H1 (cell line): ENCODE measurements around the gene CNKSR2. TPM values are rescaled to one million over a fixed set of nuclear protein-coding genes. Genes with fewer than 3 reads are reported as not detected.

Experiments
- CTCF ChIA-PET: fragments of 300-600 bp; sonication (Branson Sonifier 250); formaldehyde crosslinking; loops from one replicate; lab custom pipeline; 2021; ENCODE audit not compliant: partially characterized antibody; lab: Charles Lee
- POLR2A ChIA-PET: fragments of 300-600 bp; sonication (Branson Sonifier 250); formaldehyde crosslinking; loops from one replicate; lab custom pipeline; 2021; ENCODE audit warnings: inconsistent platforms; ENCODE audit not compliant: partially characterized antibody; lab: Charles Lee
- DNase-seq, 2 experiments: peaks; one replicate each; pipeline versions ENCODE4 v3.0.0 to v3.0.0-alpha.2; 2010 to 2022; ENCODE audit warnings: low spot score in 2 of 2, low read depth in 1 of 2, mixed read lengths in 1 of 2
- FAIRE-seq: peaks from 2 replicates; lab custom pipeline; 2011; peaks lifted over from hg19 to GRCh38; lab: Jason Lieb, UNC
- H2AFZ ChIP-seq: 2 replicates; pipeline ENCODE4 v1.8.1; 2012; ENCODE audit warnings: low read length, inconsistent platforms
- H2AK5ac ChIP-seq: 2 replicates; pipeline ENCODE4 v1.6.1; 2013; ENCODE audit warnings: low read depth, low read length
- H2BK120ac ChIP-seq: replicated peaks from 2 replicates; pipeline ENCODE3; 2013; ENCODE audit warnings: low read depth, low read length, inconsistent platforms
- H2BK12ac ChIP-seq: 2 replicates; pipeline ENCODE4 v1.6.1; 2013; ENCODE audit warnings: low read depth, low read length
- H2BK15ac ChIP-seq: 2 replicates; pipeline ENCODE4 v1.6.1; 2013; ENCODE audit warnings: low read length
- H2BK20ac ChIP-seq: 2 replicates; pipeline ENCODE4 v1.6.1; 2013; ENCODE audit warnings: low read length
- H2BK5ac ChIP-seq: 2 replicates; pipeline ENCODE4 v1.6.1; 2013; ENCODE audit warnings: low read depth, low read length
- H3K14ac ChIP-seq: 2 replicates; pipeline ENCODE4 v1.6.1; 2013; ENCODE audit warnings: inconsistent platforms; ENCODE audit not compliant: insufficient read length
- H3K18ac ChIP-seq: 2 replicates; pipeline ENCODE4 v1.6.1; 2013; ENCODE audit warnings: low read length; ENCODE audit errors: extremely low read depth
- H3K23ac ChIP-seq: 2 replicates; pipeline ENCODE4 v1.6.1; 2013; ENCODE audit warnings: inconsistent platforms; ENCODE audit not compliant: insufficient read length
- H3K23me2 ChIP-seq: 2 replicates; pipeline ENCODE4 v1.6.1; 2013; ENCODE audit warnings: low read depth, low read length
- H3K27ac ChIP-seq: 2 replicates; pipeline ENCODE4 v1.6.1; 2011; ENCODE audit warnings: low read depth, low read length, inconsistent platforms
- H3K27me3 ChIP-seq, 4 experiments: replicated peaks in 1 of 4; 1 replicate in 1 of 4; 2 replicates in 3 of 4; pipeline versions ENCODE4 v1.6.1 to v1.8.1; 2011 to 2013; ENCODE audit warnings: low read length in 3 of 4, mild to moderate bottlenecking in 3 of 4, inconsistent platforms in 2 of 4, mixed read lengths in 2 of 4, moderate library complexity in 1 of 4; ENCODE audit not compliant: control insufficient read depth in 3 of 4, insufficient read depth in 3 of 4; ENCODE audit errors: extremely low read depth in 1 of 4
- H3K36me3 ChIP-seq, 4 experiments: 2 replicates each; pipeline versions ENCODE4 v1.6.1 to v1.8.1; 2011 to 2013; ENCODE audit warnings: mild to moderate bottlenecking in 4 of 4, low read length in 3 of 4, moderate library complexity in 2 of 4, control low read depth in 1 of 4, inconsistent platforms in 1 of 4; ENCODE audit not compliant: insufficient read depth in 4 of 4, control insufficient read depth in 2 of 4
- H3K4ac ChIP-seq: replicated peaks from 2 replicates; pipeline ENCODE3; 2013; ENCODE audit warnings: low read length, low read depth, mixed read lengths, inconsistent platforms; ENCODE audit not compliant: insufficient read length
- H3K4me1 ChIP-seq, 4 experiments: replicated peaks in 1 of 4; 1 replicate in 1 of 4; 2 replicates in 3 of 4; pipeline versions ENCODE4 v1.6.1 to v1.8.1; 2011 to 2013; ENCODE audit warnings: low read length in 3 of 4, inconsistent platforms in 2 of 4, mixed read lengths in 1 of 4; ENCODE audit not compliant: insufficient read depth in 4 of 4, control insufficient read depth in 3 of 4
- H3K4me2 ChIP-seq, 2 experiments: 2 replicates each; pipeline versions ENCODE4 v1.6.1 to v1.8.1; 2011 to 2013; ENCODE audit warnings: low read depth in 2 of 2, low read length in 2 of 2, control low read depth in 1 of 2, inconsistent platforms in 1 of 2, mild to moderate bottlenecking in 1 of 2; ENCODE audit not compliant: insufficient read depth in 1 of 2
- H3K4me3 ChIP-seq, 4 experiments: fragments of 200-600, 300-600 bp in 1 of 4; sonication (generic), shearing (Covaris generic), sonication (Bioruptor Twin) in 1 of 4; 2 replicates each; pipeline versions ENCODE4 v1.5.1 to v1.8.1; 2011 to 2016; ENCODE audit warnings: low read length in 4 of 4, low read depth in 3 of 4, control low read depth in 2 of 4, inconsistent platforms in 2 of 4, mild to moderate bottlenecking in 2 of 4, mixed read lengths in 1 of 4, moderate library complexity in 1 of 4; ENCODE audit not compliant: insufficient read depth in 2 of 4; ENCODE audit errors: extremely low read depth in 1 of 4
- H3K56ac ChIP-seq: replicated peaks from 2 replicates; pipeline ENCODE3; 2013; ENCODE audit warnings: low read depth, mild to moderate bottlenecking, mixed read lengths, low read length, inconsistent platforms; ENCODE audit not compliant: insufficient read length
- H3K79me1 ChIP-seq: 2 replicates; pipeline ENCODE4 v1.6.1; 2013; ENCODE audit warnings: low read depth, low read length, control low read depth
- H3K79me2 ChIP-seq, 2 experiments: 2 replicates each; pipeline versions ENCODE4 v1.6.1 to v1.8.1; 2012 to 2013; ENCODE audit warnings: low read length in 2 of 2, mild to moderate bottlenecking in 2 of 2, inconsistent platforms in 1 of 2; ENCODE audit not compliant: insufficient read depth in 2 of 2, control insufficient read depth in 1 of 2
- H3K9ac ChIP-seq, 4 experiments: replicated peaks in 1 of 4; 1 replicate in 1 of 4; 2 replicates in 3 of 4; pipeline versions ENCODE4 v1.6.1 to v1.8.1; 2011 to 2013; ENCODE audit warnings: low read depth in 3 of 4, low read length in 3 of 4, control low read depth in 2 of 4, mild to moderate bottlenecking in 2 of 4, moderate library complexity in 2 of 4, inconsistent platforms in 1 of 4; ENCODE audit errors: extremely low read depth in 1 of 4
- H3K9me3 ChIP-seq, 2 experiments: 2 replicates each; pipeline versions ENCODE4 v1.6.1 to v1.8.1; 2012 to 2013; ENCODE audit warnings: mild to moderate bottlenecking in 2 of 2, moderate library complexity in 2 of 2, control low read depth in 1 of 2, inconsistent platforms in 1 of 2, low read depth in 1 of 2, low read length in 1 of 2, mixed read lengths in 1 of 2; ENCODE audit not compliant: insufficient read depth in 2 of 2
- H4K20me1 ChIP-seq, 2 experiments: replicated peaks in 1 of 2; 2 replicates each; pipeline versions ENCODE3 to v1.8.1; 2011 to 2013; ENCODE audit warnings: inconsistent platforms in 2 of 2, low read length in 2 of 2, mild to moderate bottlenecking in 1 of 2; ENCODE audit not compliant: insufficient read depth in 2 of 2, control insufficient read depth in 1 of 2
- H4K5ac ChIP-seq: 2 replicates; pipeline ENCODE4 v1.6.1; 2013; ENCODE audit warnings: low read length, low read depth, mixed read lengths, inconsistent platforms; ENCODE audit not compliant: insufficient read length
- H4K8ac ChIP-seq: 2 replicates; pipeline ENCODE4 v1.8.0; 2013; ENCODE audit warnings: mild to moderate bottlenecking, moderate library complexity, low read length, inconsistent platforms; ENCODE audit not compliant: insufficient read depth; ENCODE audit errors: extremely low read depth
- H4K91ac ChIP-seq: replicated peaks from 2 replicates; pipeline ENCODE3; 2013; ENCODE audit warnings: low read length, mixed read lengths, inconsistent platforms; ENCODE audit not compliant: insufficient read length
- CEBPB ChIP-seq: IDR thresholded peaks from 2 replicates; pipeline ENCODE4 v1.6.1; 2012; ENCODE audit warnings: low read depth, low read length
- NRF1 ChIP-seq: IDR thresholded peaks from 2 replicates; pipeline ENCODE4 v1.6.1; 2011; ENCODE audit warnings: mild to moderate bottlenecking, low read depth, low read length, improper control_type of control experiment
- SIRT6 ChIP-seq: IDR thresholded peaks from one replicate; pipeline ENCODE4 v1.7.1; 2012; ENCODE audit warnings: low read length, inconsistent platforms
- WGBS, 2 experiments: shearing (Covaris generic) in 1 of 2; methylation state at CpG; one replicate each; pipeline versions ENCODE4 v1.1.6 to v1.1.7; 2013 to 2015; ENCODE audit warnings: low lambda C conversion rate in 2 of 2, mixed read lengths in 2 of 2, inconsistent platforms in 1 of 2, low coverage in 1 of 2, missing lambda C conversion rate in 1 of 2; ENCODE audit not compliant: insufficient replicate concordance in 2 of 2, insufficient coverage in 1 of 2, insufficient read length in 1 of 2; ENCODE audit errors: extremely low coverage in 1 of 2, missing lambda C conversion rate in 1 of 2; 5-methylcytosine and 5-hydroxymethylcytosine counted together
- polyA plus RNA-seq, 7 experiments: library from polyadenylated mRNA; depleted of rRNA in 3 of 7; stranded (reverse) in 5 of 7; unstranded in 2 of 7; fragments of >200 nt in 5 of 7; fragments of 200-250 nt in 2 of 7; gene quantifications; 1 replicate in 5 of 7; 2 replicates in 1 of 7; 4 replicates in 1 of 7; pipeline versions ENCODE4 v1.2.1 to v1.2.3, GENCODE V29; 2011 to 2013; ENCODE audit warnings: missing spikeins in 2 of 7, mixed read lengths in 2 of 7
- total RNA-seq: library from RNA; stranded (reverse); fragmentation: NEBNext Ultra II Directional; extraction: Animal tissue kit (Norgen Biotek cat#: 25700); gene quantifications from 2 replicates; pipeline ENCODE4 v1.2.1, GENCODE V29; 2021
- TF ChIP-seq, protein P1 (sequence below): IDR thresholded peaks from 2 replicates; pipeline ENCODE4 v1.6.1; 2012; ENCODE audit warnings: inconsistent platforms

CNKSR2 gene
- total and polyA plus RNA-seq, 2 of the 8 experiments (the other 6 are each of a cell fraction or from before 2014, with no cell fraction given), result 5.5 to 16.3 TPM

DNA sequence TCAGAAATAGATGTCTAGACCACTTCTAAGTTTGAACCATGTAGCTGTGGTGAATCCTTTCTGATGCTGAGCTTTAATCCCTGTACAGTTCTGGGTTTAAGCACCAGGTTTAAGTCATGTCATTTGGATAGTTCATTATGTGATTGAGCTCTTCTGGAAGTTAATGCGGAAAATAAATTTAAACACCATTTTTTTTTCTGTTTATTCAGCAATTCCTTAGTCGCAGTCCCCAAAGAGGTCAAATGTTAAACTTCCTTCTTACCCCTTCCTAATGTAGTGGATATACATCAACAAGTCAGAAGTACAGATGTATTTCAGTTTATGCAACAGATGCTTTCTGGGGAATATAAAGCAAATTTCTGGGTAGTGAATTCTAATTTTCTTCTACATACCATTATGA is 52.9 kb downstream of the CNKSR2 start:
- TF ChIP-seq SIRT6 (no peak), NRF1 (no peak), CEBPB (no peak)
- TF ChIP-seq, protein P1, sequence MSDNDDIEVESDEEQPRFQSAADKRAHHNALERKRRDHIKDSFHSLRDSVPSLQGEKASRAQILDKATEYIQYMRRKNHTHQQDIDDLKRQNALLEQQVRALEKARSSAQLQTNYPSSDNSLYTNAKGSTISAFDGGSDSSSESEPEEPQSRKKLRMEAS, result no peak
- TF ChIP-seq, all 59 proteins: peak for 0
- H3K27me3 ChIP-seq, result no peaks in the 10 kb centered on the region
- no peaks in the 10 kb centered on the region for H3K9me3 ChIP-seq
- H3K56ac ChIP-seq, result no peak overlapping the region
- no peak overlapping the region for H2AK5ac ChIP-seq
- H3K4ac ChIP-seq, result no peak overlapping the region
- H3K4me3 ChIP-seq, result no peak overlapping the region
- no peak overlapping the region for H2BK5ac ChIP-seq
- H2AFZ ChIP-seq, result no peak overlapping the region
- peaks cover 0 to 7% of the 10 kb centered on the region in 2 experiments; a peak in 1 of 4 replicates for H3K79me2 ChIP-seq
- H2BK120ac ChIP-seq, result no peak overlapping the region
- no peak overlapping the region for H2BK20ac ChIP-seq
- DNase-seq (no peak), FAIRE-seq (no peak)
- ChIA-PET CTCF (no interaction called here), POLR2A (no interaction called here)
- no peak overlapping the region for H4K8ac ChIP-seq
- no peaks in the 10 kb centered on the region for H3K4me1 ChIP-seq
- H4K5ac ChIP-seq, result no peak overlapping the region
- H3K27ac ChIP-seq, result no peak overlapping the region
- H3K9ac ChIP-seq, result no peak overlapping the region
- H2BK12ac ChIP-seq, result no peak overlapping the region
- H3K14ac ChIP-seq, result no peak overlapping the region
- no peaks in the 10 kb centered on the region for H4K20me1 ChIP-seq
- no peaks in the 10 kb centered on the region for H3K23me2 ChIP-seq
- no peak overlapping the region for H4K91ac ChIP-seq
- WGBS, 2 experiments, result 94% methylated on average over 2 of the region's 2 CpGs; no CpG with 5 or more reads in 1 of the 2 experiments
- H3K79me1 ChIP-seq, result no peaks in the 10 kb centered on the region
- peaks cover 0 to 6% (median 1%) of the 10 kb centered on the region in 4 experiments; a peak in 3 of 8 replicates for H3K36me3 ChIP-seq
- H3K18ac ChIP-seq, result no peak overlapping the region
- no peak overlapping the region for H3K4me2 ChIP-seq
- H3K23ac ChIP-seq, result no peak overlapping the region
- no peak overlapping the region for H2BK15ac ChIP-seq
